Endodermal cell (in vitro differentiated cells): ENCODE measurements around the gene LEO1. TPM values are rescaled to one million over a fixed set of nuclear protein-coding genes. Genes with fewer than 3 reads are reported as not detected.

Experiments
- DNase-seq: peaks from one replicate; pipeline ENCODE4 v3.0.0-alpha.2; 2017
- H3K27ac ChIP-seq: 2 replicates; pipeline ENCODE4 v1.5.1; 2013; ENCODE audit warnings: mild to moderate bottlenecking, low read depth, low read length, moderate library complexity
- H3K27me3 ChIP-seq: 2 replicates; pipeline ENCODE4 v1.6.1; 2013; ENCODE audit warnings: mild to moderate bottlenecking, low read length, moderate library complexity; ENCODE audit not compliant: insufficient read depth, control insufficient read depth, poor library complexity, severe bottlenecking
- H3K36me3 ChIP-seq: 2 replicates; pipeline ENCODE4 v1.7.0; 2013; ENCODE audit warnings: mild to moderate bottlenecking, low read length, moderate library complexity; ENCODE audit not compliant: control insufficient read depth, insufficient read depth
- H3K4me1 ChIP-seq: one replicate; pipeline ENCODE4 v1.7.0; 2013; ENCODE audit warnings: low read length; ENCODE audit not compliant: control insufficient read depth, insufficient read depth
- H3K4me3 ChIP-seq: 2 replicates; pipeline ENCODE4 v1.5.1; 2013; ENCODE audit warnings: mild to moderate bottlenecking, low read length, moderate library complexity
- H3K9ac ChIP-seq: 2 replicates; pipeline ENCODE4 v1.6.1; 2013; ENCODE audit warnings: mild to moderate bottlenecking, low read length, moderate library complexity; ENCODE audit not compliant: poor library complexity, severe bottlenecking; ENCODE audit errors: extremely low read depth
- H3K9me3 ChIP-seq: 2 replicates; pipeline ENCODE4 v1.6.1; 2013; ENCODE audit warnings: mild to moderate bottlenecking, low read length, moderate library complexity; ENCODE audit not compliant: control insufficient read depth
- H3K27ac Mint-ChIP-seq: 2 replicates; pipeline ENCODE4 v1.8.0; 2020; ENCODE audit warnings: mixed read lengths
- H3K27me3 Mint-ChIP-seq: 2 replicates; pipeline ENCODE4 v1.8.0; 2021; ENCODE audit warnings: mild to moderate bottlenecking, mixed read lengths; ENCODE audit not compliant: insufficient read depth
- H3K36me3 Mint-ChIP-seq: 2 replicates; pipeline ENCODE4 v1.8.0; 2020; ENCODE audit warnings: low read depth, mixed read lengths
- H3K4me1 Mint-ChIP-seq: 2 replicates; pipeline ENCODE4 v1.8.0; 2020; ENCODE audit warnings: mixed read lengths
- H3K4me3 Mint-ChIP-seq: 2 replicates; pipeline ENCODE4 v1.8.0; 2020; ENCODE audit warnings: mild to moderate bottlenecking, moderate library complexity, mixed read lengths
- H3K9me3 Mint-ChIP-seq: 2 replicates; pipeline ENCODE4 v1.8.0; 2020; ENCODE audit warnings: mild to moderate bottlenecking, mixed read lengths
- CTCF ChIP-seq: fragments of 200-600 bp; sonication (generic); conservative IDR thresholded peaks from 2 replicates; pipeline ENCODE4 v1.5.0; 2021; ENCODE audit warnings: antibody characterized with exemption, mild to moderate bottlenecking
- WGBS, 2 experiments: methylation state at CpG; one replicate each; pipeline versions ENCODE4 v1.1.5 to v1.1.7; 2013; ENCODE audit warnings: missing lambda C conversion rate in 2 of 2, mixed read lengths in 1 of 2; ENCODE audit not compliant: insufficient coverage in 1 of 2, insufficient read length in 1 of 2; 5-methylcytosine and 5-hydroxymethylcytosine counted together
- total RNA-seq, 2 donors: library from RNA; stranded (reverse); fragmentation: NEBNext Ultra II Directional in 1 of 2; extraction: Animal tissue kit (Norgen Biotek cat#: 25700) in 1 of 2; gene quantifications; 2 replicates in 1 of 2; 3 replicates in 1 of 2; pipeline ENCODE4 v1.2.1, GENCODE V29; 2021

LEO1 gene
- total RNA-seq, 2 donors from 2014 or later: 25.6 to 26.5 TPM

- no peak overlapping the region for H3K4me3 Mint-ChIP-seq
- TF ChIP-seq CTCF: peak; percentile 61
- 79 to 82% methylated on average over 8 of the region's 8 CpGs for WGBS, 2 experiments
- Histone ChIP-seq H3K27ac (no peak overlapping the region), H3K36me3 (peaks cover 54% of the 10 kb centered on the region), H3K9me3 (no peaks in the 10 kb centered on the region), H3K4me1 (no peaks in the 10 kb centered on the region), H3K4me3 (no peak overlapping the region), H3K9ac (no peak overlapping the region), H3K27me3 (no peaks in the 10 kb centered on the region)
- no peaks in the 10 kb centered on the region for H3K9me3 Mint-ChIP-seq
- no peak overlapping the region for H3K27ac Mint-ChIP-seq
- no peaks in the 10 kb centered on the region for H3K27me3 Mint-ChIP-seq
- DNase-seq: peak; percentile 66
- H3K36me3 Mint-ChIP-seq: peaks cover 59% of the 10 kb centered on the region
- H3K4me1 Mint-ChIP-seq: no peaks in the 10 kb centered on the region
Observed at GRCh38 chr15:51907136-51907862, 64.3 kb downstream of the LEO1 start.

GRCh38 chr15:51904931-51905330, 66.6 kb downstream of the LEO1 start:
- Mint-ChIP-seq H3K9me3 (no peaks in the 10 kb centered on the region), H3K36me3 (peaks cover 69% of the 10 kb centered on the region), H3K27me3 (no peaks in the 10 kb centered on the region), H3K4me1 (no peaks in the 10 kb centered on the region), H3K27ac (no peak overlapping the region), H3K4me3 (no peak overlapping the region)
- no peak for DNase-seq
- Histone ChIP-seq H3K27ac (no peak overlapping the region), H3K4me3 (no peak overlapping the region), H3K36me3 (peaks cover 57% of the 10 kb centered on the region), H3K27me3 (no peaks in the 10 kb centered on the region), H3K9ac (no peak overlapping the region), H3K4me1 (no peaks in the 10 kb centered on the region), H3K9me3 (no peaks in the 10 kb centered on the region)
- WGBS, 2 experiments: 76 to 80% methylated on average over 4 of the region's 4 CpGs
- no peak for TF ChIP-seq CTCF

- Histone ChIP-seq H3K9me3 (no peaks in the 10 kb centered on the region), H3K9ac (no peak overlapping the region), H3K27me3 (no peaks in the 10 kb centered on the region), H3K4me3 (no peak overlapping the region), H3K27ac (no peak overlapping the region), H3K4me1 (no peaks in the 10 kb centered on the region), H3K36me3 (peaks cover 56% of the 10 kb centered on the region)
- H3K27ac Mint-ChIP-seq: peak overlapping the region; percentile 48
- H3K4me3 Mint-ChIP-seq: no peak overlapping the region
- no peaks in the 10 kb centered on the region for H3K4me1 Mint-ChIP-seq
- H3K9me3 Mint-ChIP-seq: no peaks in the 10 kb centered on the region
- H3K36me3 Mint-ChIP-seq: peaks cover 69% of the 10 kb centered on the region
- no peak for TF ChIP-seq CTCF
- H3K27me3 Mint-ChIP-seq: no peaks in the 10 kb centered on the region
- 93 to 100% methylated on average over 3 of the region's 3 CpGs for WGBS, 2 experiments
- no peak for DNase-seq
Observed at GRCh38 chr15:51904421-51904820, 67.2 kb downstream of the LEO1 start.
